HepG2 (cell line): ENCODE data around the gene AMOTL2. TPM values are rescaled to one million over a fixed set of nuclear protein-coding genes. Genes with fewer than 3 reads are reported as not detected.

Experiments used
- ATAC-seq: fragments of 200-7000 bp; cut with Tn5 transposase; 3 replicates; pipeline ENCODE4 v1.9.1; 2020; ENCODE audit warnings: mild to moderate bottlenecking, moderate library complexity
- BruUV-seq: library from RNA; stranded (reverse); fragments of 400-500 nt; replicated peaks from 2 replicates; lab custom pipeline; 2021; lab: Mats Ljungman, UMichigan
- CTCF ChIA-PET: fragments of 300-600 bp; formaldehyde crosslinking; extraction: SDS; loops from one replicate; lab custom pipeline; 2021; ENCODE audit warnings: low total read pairs, inconsistent platforms, low intra/inter-chr PET ratio; lab: Yijun Ruan, JAX
- POLR2A ChIA-PET: fragments of 350-600 bp; sonication (Branson Sonifier 250); formaldehyde crosslinking; loops from one replicate; lab custom pipeline; 2020; ENCODE audit warnings: antibody characterized with exemption, inconsistent platforms; lab: Yijun Ruan, JAX
- DNase-seq: peaks from one replicate; pipeline ENCODE4 v3.0.0-alpha.2; 2015; ENCODE audit warnings: low spot score
- FAIRE-seq: peaks from 3 replicates; lab custom pipeline; 2011; peaks lifted over from hg19 to GRCh38; lab: Jason Lieb, UNC
- H2AFZ ChIP-seq: one replicate; pipeline ENCODE4 v1.6.1; 2011; ENCODE audit warnings: low read length, inconsistent platforms
- H3K27ac ChIP-seq: fragments of 300-600 bp; 3 replicates; pipeline ENCODE4 v1.8.0; 2011; ENCODE audit warnings: mixed run types, mild to moderate bottlenecking, mixed read lengths, low read length, inconsistent platforms; ENCODE audit not compliant: insufficient read depth; ENCODE audit errors: extremely low read length
- H3K27me3 ChIP-seq, 2 experiments: fragments of 200-600 bp in 1 of 2; 2 replicates in 1 of 2; 3 replicates in 1 of 2; pipeline versions ENCODE4 v1.6.0 to v1.8.0; 2011; ENCODE audit warnings: low read length in 2 of 2, mild to moderate bottlenecking in 2 of 2, moderate library complexity in 2 of 2, inconsistent platforms in 1 of 2; ENCODE audit not compliant: insufficient read depth in 2 of 2, control insufficient read depth in 1 of 2
- H3K36me3 ChIP-seq, 2 experiments: fragments of 200-600 bp in 1 of 2; replicated peaks in 1 of 2; 2 replicates in 1 of 2; 3 replicates in 1 of 2; pipeline versions ENCODE4 v1.5.1 to v1.8.0; 2011; ENCODE audit warnings: low read length in 2 of 2, inconsistent platforms in 1 of 2; ENCODE audit not compliant: insufficient read depth in 2 of 2, control insufficient read depth in 1 of 2
- H3K4me1 ChIP-seq: 2 replicates; pipeline ENCODE4 v1.5.1; 2012; ENCODE audit warnings: low read length, inconsistent platforms; ENCODE audit not compliant: insufficient read depth
- H3K4me2 ChIP-seq: 2 replicates; pipeline ENCODE4 v1.6.0; 2011; ENCODE audit warnings: low read depth, low read length, inconsistent platforms
- H3K4me3 ChIP-seq, 3 experiments: fragments of 200-600 bp in 1 of 3; sonication (generic), shearing (Covaris generic) in 1 of 3; replicated peaks in 1 of 3; 2 replicates each; pipeline ENCODE4 v1.5.1; 2011 to 2016; ENCODE audit warnings: low read length in 3 of 3, inconsistent platforms in 2 of 3, low read depth in 2 of 3, mild to moderate bottlenecking in 2 of 3, control low read depth in 1 of 3, mixed read lengths in 1 of 3; ENCODE audit not compliant: insufficient read depth in 1 of 3
- H3K79me2 ChIP-seq: one replicate; pipeline ENCODE4 v1.6.1; 2011; ENCODE audit warnings: low read length, inconsistent platforms; ENCODE audit not compliant: insufficient read depth
- H3K9ac ChIP-seq: 2 replicates; pipeline ENCODE4 v1.6.0; 2011; ENCODE audit warnings: mild to moderate bottlenecking, low read depth, low read length, inconsistent platforms; ENCODE audit not compliant: insufficient read depth
- H3K9me3 ChIP-seq: 2 replicates; pipeline ENCODE4 v1.5.1; 2012; ENCODE audit warnings: mild to moderate bottlenecking, low read length
- H4K20me1 ChIP-seq: 2 replicates; pipeline ENCODE4 v1.6.0; 2011; ENCODE audit warnings: inconsistent platforms, mild to moderate bottlenecking, low read length, moderate library complexity; ENCODE audit not compliant: insufficient read depth
- BRCA1 ChIP-seq: sonication (generic); formaldehyde crosslinking; IDR thresholded peaks from 2 replicates; pipeline ENCODE4 v1.4.0; 2020; ENCODE audit warnings: missing genetic modification reagents
- ELF4 ChIP-seq: sonication (generic); formaldehyde crosslinking; IDR thresholded peaks from 2 replicates; pipeline ENCODE4 v1.5.0; 2020; ENCODE audit warnings: missing genetic modification reagents, mild to moderate bottlenecking, moderate library complexity, borderline replicate concordance
- KLF11 ChIP-seq: IDR thresholded peaks from 2 replicates; pipeline ENCODE4 v1.6.1; 2016; ENCODE audit warnings: missing compliant biosample characterization
- KLF15 ChIP-seq: sonication (generic); formaldehyde crosslinking; IDR thresholded peaks from 2 replicates; pipeline ENCODE4 v1.8.1; 2023; ENCODE audit warnings: borderline replicate concordance, mild to moderate bottlenecking, inconsistent platforms, missing genetic modification reagents, mixed read lengths
- MATR3 ChIP-seq: sonication (generic); formaldehyde crosslinking; IDR thresholded peaks from 2 replicates; pipeline ENCODE4 v1.4.0; 2020; ENCODE audit warnings: missing genetic modification reagents
- NFRKB ChIP-seq: fragments of 450-650 bp; IDR thresholded peaks from 2 replicates; pipeline ENCODE4 v1.6.1; 2017
- RBFOX2 ChIP-seq: fragments of 200-400 bp; formaldehyde crosslinking; IDR thresholded peaks from 2 replicates; pipeline ENCODE4 v1.6.1; 2017; ENCODE audit warnings: low read depth, mild to moderate bottlenecking, low read length
- ZFP36L2 ChIP-seq: sonication (generic); formaldehyde crosslinking; IDR thresholded peaks from 2 replicates; pipeline ENCODE4 v1.4.0; 2020; ENCODE audit warnings: missing genetic modification reagents
- ZNF121 ChIP-seq: sonication (generic); formaldehyde crosslinking; IDR thresholded peaks from 2 replicates; pipeline ENCODE4 v1.5.0; 2020; ENCODE audit warnings: mild to moderate bottlenecking, missing genetic modification reagents
- ZNF142 ChIP-seq: sonication (generic); formaldehyde crosslinking; IDR thresholded peaks from 2 replicates; pipeline ENCODE4 v1.4.0; 2020; ENCODE audit warnings: missing genetic modification reagents
- ZNF232 ChIP-seq: sonication (generic); formaldehyde crosslinking; IDR thresholded peaks from 2 replicates; pipeline ENCODE4 v1.4.0; 2020; ENCODE audit warnings: missing genetic modification reagents, borderline replicate concordance
- ZNF460 ChIP-seq: sonication (generic); formaldehyde crosslinking; IDR thresholded peaks from 2 replicates; pipeline ENCODE4 v1.5.1; 2020; ENCODE audit warnings: missing genetic modification reagents, mild to moderate bottlenecking, borderline replicate concordance
- ZNF564 ChIP-seq: sonication (generic); formaldehyde crosslinking; IDR thresholded peaks from 2 replicates; pipeline ENCODE4 v1.8.1; 2023; ENCODE audit warnings: mild to moderate bottlenecking, missing genetic modification reagents
- WGBS: methylation state at CpG from one replicate; pipeline ENCODE4 v1.1.6; 2017; ENCODE audit warnings: low lambda C conversion rate; 5-methylcytosine and 5-hydroxymethylcytosine counted together
- in situ Hi-C: cut with HindIII; loops from 2 replicates; pipeline ENCODE4 v1.10.0; 2017; ENCODE audit warnings: low pct_unique_long_range_greater_than_20kb; ENCODE audit not compliant: extremely low pct_ligation_motif_present
- intact Hi-C: fragments of 100-400 bp; cut with micrococcal nuclease; formaldehyde crosslinking; loops from one replicate; pipeline ENCODE4 v1.10.0; 2022; ENCODE audit not compliant: unreplicated experiment
- polyA plus RNA-seq, 8 experiments: library from polyadenylated mRNA; depleted of rRNA in 3 of 8; stranded (reverse) in 7 of 8; unstranded in 1 of 8; fragments of >200 nt; fragmentation: Illumina TruSeq in 4 of 8; extraction: Trizol in 4 of 8; gene quantifications; 2 replicates each; pipeline versions ENCODE4 v1.2.1 to v1.2.3, GENCODE V29; 2011 to 2016; ENCODE audit warnings: low read depth in 4 of 8, missing spikeins in 1 of 8, mixed read lengths in 1 of 8; ENCODE audit not compliant: insufficient read depth in 1 of 8
- total RNA-seq, 5 experiments: library from RNA; depleted of rRNA; stranded (reverse); fragments of >200 nt; fragmentation: Illumina TruSeq; extraction: Trizol; gene quantifications; 2 replicates each; pipeline ENCODE4 v1.2.3, GENCODE V29; 2016; ENCODE audit warnings: low read depth in 1 of 5
- TF ChIP-seq, protein P1 (sequence below): sonication (generic); formaldehyde crosslinking; IDR thresholded peaks from 2 replicates; pipeline ENCODE4 v1.5.0; 2020; ENCODE audit warnings: mild to moderate bottlenecking, missing genetic modification reagents

AMOTL2 gene
- total and polyA plus RNA-seq, 2 of the 13 experiments (the other 11 are each of a cell fraction or from before 2014, with no cell fraction given): 17.3 to 18.5 TPM

- TF ChIP-seq, protein P1, sequence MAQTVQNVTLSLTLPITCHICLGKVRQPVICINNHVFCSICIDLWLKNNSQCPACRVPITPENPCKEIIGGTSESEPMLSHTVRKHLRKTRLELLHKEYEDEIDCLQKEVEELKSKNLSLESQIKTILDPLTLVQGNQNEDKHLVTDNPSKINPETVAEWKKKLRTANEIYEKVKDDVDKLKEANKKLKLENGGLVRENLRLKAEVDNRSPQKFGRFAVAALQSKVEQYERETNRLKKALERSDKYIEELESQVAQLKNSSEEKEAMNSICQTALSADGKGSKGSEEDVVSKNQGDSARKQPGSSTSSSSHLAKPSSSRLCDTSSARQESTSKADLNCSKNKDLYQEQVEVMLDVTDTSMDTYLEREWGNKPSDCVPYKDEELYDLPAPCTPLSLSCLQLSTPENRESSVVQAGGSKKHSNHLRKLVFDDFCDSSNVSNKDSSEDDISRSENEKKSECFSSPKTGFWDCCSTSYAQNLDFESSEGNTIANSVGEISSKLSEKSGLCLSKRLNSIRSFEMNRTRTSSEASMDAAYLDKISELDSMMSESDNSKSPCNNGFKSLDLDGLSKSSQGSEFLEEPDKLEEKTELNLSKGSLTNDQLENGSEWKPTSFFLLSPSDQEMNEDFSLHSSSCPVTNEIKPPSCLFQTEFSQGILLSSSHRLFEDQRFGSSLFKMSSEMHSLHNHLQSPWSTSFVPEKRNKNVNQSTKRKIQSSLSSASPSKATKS: no peak
- TF ChIP-seq ZNF564: no peak
- TF ChIP-seq KLF11 (CRISPR knock-in tag): no peak
- no peak for TF ChIP-seq MATR3 (CRISPR knock-in tag)
- TF ChIP-seq ZNF121 (CRISPR knock-in tag): no peak
- TF ChIP-seq ZNF460: no peak
Measured at GRCh38 chr3:134364936-134365765, 9.1 kb downstream of the AMOTL2 start (continued).

DNA sequence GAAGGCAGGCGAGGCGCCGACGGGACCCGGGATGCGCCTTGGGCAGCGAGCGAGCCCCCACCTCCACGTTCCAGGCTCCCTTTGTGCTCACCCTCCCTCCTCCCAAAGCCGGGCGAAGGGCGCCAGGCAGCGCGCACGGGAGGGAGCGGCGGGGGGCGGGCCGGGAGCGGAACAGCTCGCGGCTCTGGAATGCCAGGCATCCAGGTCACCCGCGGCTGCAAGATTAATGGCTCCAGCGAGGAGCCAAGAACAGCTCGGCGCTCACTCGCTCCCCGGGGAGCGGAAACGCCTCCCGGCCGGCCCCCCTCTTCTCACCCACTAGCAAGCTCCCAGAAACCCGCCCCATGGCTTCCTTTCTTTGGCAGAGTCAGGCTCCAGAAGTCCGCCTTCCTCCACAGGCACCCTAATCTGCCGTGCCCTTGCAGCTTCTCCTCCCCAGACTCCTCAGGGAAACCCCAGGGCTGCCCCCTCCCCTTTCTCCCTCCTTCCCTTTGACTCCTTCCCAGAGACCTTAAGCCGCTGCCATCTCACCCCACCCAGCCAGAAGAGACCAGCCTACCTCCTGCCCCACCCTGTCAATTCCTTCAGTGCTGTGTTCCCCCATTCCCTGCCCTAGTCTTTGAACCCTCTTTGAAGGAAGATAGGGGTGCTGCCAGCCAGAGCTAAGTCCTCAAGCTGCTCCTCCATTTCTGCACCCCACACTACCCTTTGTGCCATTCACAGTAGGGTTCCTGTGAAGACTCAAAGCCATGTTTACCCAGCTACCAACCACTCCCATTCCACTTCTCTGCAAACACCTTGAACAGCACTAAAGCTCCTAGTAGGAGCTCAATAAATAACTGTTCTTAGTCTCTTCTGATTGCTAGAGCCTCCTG lies 9.9 kb downstream of the AMOTL2 start:
- BruUV-seq: no TSS peak
- TF ChIP-seq ELF4 (CRISPR knock-in tag) (no peak), KLF15 (CRISPR knock-in tag) (no peak), ZFP36L2 (CRISPR knock-in tag) (no peak), ZNF142 (CRISPR knock-in tag) (no peak), NFRKB (no peak), BRCA1 (CRISPR knock-in tag) (no peak), ZNF232 (no peak), RBFOX2 (peak; percentile 60; the same call in 1 of the 2 replicates)

More for the DNA sequence above, 9.9 kb downstream of the AMOTL2 start:
- H3K4me3 ChIP-seq: no peak overlapping the region
- H3K9ac ChIP-seq: no peak overlapping the region
- ATAC-seq (peak; percentile 45), DNase-seq (no peak), FAIRE-seq (no peak)
- no peak overlapping the region for H2AFZ ChIP-seq
- H3K4me2 ChIP-seq: no peak overlapping the region
- ChIA-PET POLR2A (interaction anchor here (1.7 to 14.6 kb wide), 4 partner anchors 10 to 121 kb away, joined by 5 to 140 read pairs (median 11); partner anchors contain the start of genes AMOTL2, ANAPC13 and CEP63), CTCF (no interaction called here)
- H3K27me3 ChIP-seq: no peaks in the 10 kb centered on the region
- H3K27ac ChIP-seq: no peak overlapping the region
- H4K20me1 ChIP-seq: peaks cover 10% of the 10 kb centered on the region; the same call in 1 of the 2 replicates
- peaks cover 65 to 91% of the 10 kb centered on the region in 2 experiments for H3K36me3 ChIP-seq
- no peaks in the 10 kb centered on the region for H3K9me3 ChIP-seq
- intact Hi-C loops: no loop called here
- H3K4me1 ChIP-seq: peaks cover 44% of the 10 kb centered on the region
- WGBS: 89% methylated on average over 13 of the region's 37 CpGs
- no peaks in the 10 kb centered on the region for H3K79me2 ChIP-seq
- in situ Hi-C loops: no loop called here
